ENCODE results near the gene MARK2. TPM values are rescaled to one million over a fixed set of nuclear protein-coding genes. Genes with fewer than 3 reads are reported as not detected.

MARK2 gene
- total RNA-seq, 1 donor from 2014 or later: 26.2 TPM

DNA sequence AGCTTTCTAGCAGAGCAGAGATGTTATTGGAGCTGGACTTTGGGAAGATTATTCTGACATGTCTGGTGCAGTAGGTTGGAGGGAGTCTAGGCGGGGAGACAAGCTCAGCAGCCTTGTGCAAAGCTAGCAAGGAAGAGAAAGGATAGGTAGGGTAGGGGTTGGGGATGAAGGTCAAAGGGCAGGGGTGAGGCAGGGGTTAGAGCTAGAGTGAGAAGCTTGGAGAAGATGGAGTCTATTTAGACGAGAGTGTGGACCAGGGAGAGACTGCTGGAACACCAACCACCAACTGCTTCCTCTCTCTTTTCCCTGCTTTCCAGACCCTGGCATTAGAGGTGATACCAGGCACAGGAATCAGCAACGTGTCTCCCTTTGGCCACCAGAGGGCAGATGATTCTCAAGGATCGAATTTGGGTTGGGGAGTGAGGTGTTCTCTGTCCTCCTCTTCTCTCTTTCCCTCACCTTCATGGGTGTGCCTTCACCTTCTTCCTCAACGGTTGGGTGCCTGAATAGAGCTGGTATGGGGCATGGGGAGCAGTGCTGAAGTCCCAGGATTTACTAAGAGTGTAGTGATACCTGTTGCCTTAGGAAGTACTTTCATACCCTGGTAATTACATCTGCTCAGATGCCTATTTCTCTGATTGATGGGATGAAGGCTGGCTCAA is 1.8 kb upstream of the MARK2 start:
- DNase-seq (ENCODE audit: low spot score): peak; percentile 38
- H3K27me3 Mint-ChIP-seq (ENCODE audit: low read depth): no peaks in the 10 kb centered on the region
- TF ChIP-seq, protein P1, sequence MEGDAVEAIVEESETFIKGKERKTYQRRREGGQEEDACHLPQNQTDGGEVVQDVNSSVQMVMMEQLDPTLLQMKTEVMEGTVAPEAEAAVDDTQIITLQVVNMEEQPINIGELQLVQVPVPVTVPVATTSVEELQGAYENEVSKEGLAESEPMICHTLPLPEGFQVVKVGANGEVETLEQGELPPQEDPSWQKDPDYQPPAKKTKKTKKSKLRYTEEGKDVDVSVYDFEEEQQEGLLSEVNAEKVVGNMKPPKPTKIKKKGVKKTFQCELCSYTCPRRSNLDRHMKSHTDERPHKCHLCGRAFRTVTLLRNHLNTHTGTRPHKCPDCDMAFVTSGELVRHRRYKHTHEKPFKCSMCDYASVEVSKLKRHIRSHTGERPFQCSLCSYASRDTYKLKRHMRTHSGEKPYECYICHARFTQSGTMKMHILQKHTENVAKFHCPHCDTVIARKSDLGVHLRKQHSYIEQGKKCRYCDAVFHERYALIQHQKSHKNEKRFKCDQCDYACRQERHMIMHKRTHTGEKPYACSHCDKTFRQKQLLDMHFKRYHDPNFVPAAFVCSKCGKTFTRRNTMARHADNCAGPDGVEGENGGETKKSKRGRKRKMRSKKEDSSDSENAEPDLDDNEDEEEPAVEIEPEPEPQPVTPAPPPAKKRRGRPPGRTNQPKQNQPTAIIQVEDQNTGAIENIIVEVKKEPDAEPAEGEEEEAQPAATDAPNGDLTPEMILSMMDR (IDR thresholded peaks at IDR 0.05): peak; percentile 92
- no peak overlapping the region for H3K27ac Mint-ChIP-seq (ENCODE audit: unreplicated experiment)
- H3K4me3 Mint-ChIP-seq (ENCODE audit: unreplicated experiment): no peak overlapping the region
- no peaks in the 10 kb centered on the region for H3K36me3 Mint-ChIP-seq (ENCODE audit: low read depth)
- H3K9me3 Mint-ChIP-seq (ENCODE audit: low read depth): no peaks in the 10 kb centered on the region
- peaks cover 34% of the 10 kb centered on the region for H3K4me1 Mint-ChIP-seq (ENCODE audit: low read depth)

DNA sequence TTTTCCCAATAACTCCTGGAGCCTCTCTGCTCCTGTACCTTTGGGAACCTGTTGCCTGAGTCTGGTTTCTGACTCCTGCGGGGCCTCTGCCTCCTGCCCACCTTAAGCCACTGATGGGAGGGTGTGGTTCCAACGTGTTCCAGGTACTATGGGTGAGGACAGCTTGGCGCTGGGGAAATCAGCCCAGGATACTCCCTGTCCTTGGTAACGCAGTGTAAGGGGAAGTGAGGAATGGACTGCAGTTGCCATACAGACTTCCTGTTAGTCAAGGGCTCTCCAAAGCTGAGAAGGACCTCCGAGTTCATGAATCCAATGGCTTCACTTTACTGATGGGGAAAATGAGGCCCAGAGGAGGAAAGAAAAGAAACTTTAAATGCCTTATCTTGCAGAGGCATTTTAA is 1.2 kb upstream of the MARK2 start:
- H3K36me3 Mint-ChIP-seq (ENCODE audit: low read depth): no peaks in the 10 kb centered on the region
- H3K9me3 Mint-ChIP-seq (ENCODE audit: low read depth): no peaks in the 10 kb centered on the region
- peak; percentile 30 for DNase-seq (ENCODE audit: low spot score)
- TF ChIP-seq, protein P1 (IDR thresholded peaks at IDR 0.05): no peak
- no peak overlapping the region for H3K27ac Mint-ChIP-seq (ENCODE audit: unreplicated experiment)
- H3K4me3 Mint-ChIP-seq (ENCODE audit: unreplicated experiment): no peak overlapping the region
- H3K4me1 Mint-ChIP-seq (ENCODE audit: low read depth): peaks cover 39% of the 10 kb centered on the region
- H3K27me3 Mint-ChIP-seq (ENCODE audit: low read depth): no peaks in the 10 kb centered on the region

DNA sequence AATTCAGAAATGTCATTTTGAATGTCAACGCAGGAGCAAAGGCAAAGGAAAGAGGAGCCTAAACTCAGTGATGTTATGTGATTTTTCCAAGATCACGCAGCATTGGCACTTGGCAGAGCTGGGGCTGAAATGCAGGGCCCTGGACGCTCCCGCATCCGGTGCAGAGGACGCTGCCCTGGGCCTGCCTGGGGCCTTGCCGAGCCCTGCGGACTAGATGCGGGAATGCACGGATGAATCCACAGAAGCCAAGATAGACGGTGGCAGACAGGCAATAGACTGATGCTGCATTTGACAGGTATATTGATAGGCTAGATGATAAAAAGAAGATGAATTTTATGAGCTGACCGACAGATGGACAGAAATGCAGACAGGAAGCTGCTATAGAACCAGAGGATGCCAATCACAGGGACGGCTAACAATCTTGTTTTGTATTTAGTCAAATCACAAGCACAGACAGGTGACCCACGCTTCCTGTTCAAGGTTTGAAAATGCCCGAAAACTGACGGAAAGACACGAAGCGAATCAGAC is 696 bp upstream of the MARK2 start:
- Mint-ChIP-seq H3K4me1 (ENCODE audit: low read depth) (peaks cover 44% of the 10 kb centered on the region), H3K36me3 (ENCODE audit: low read depth) (no peaks in the 10 kb centered on the region), H3K4me3 (ENCODE audit: unreplicated experiment) (peak overlapping the region; percentile 73), H3K27ac (ENCODE audit: unreplicated experiment) (peak overlapping the region; percentile 76), H3K27me3 (ENCODE audit: low read depth) (no peaks in the 10 kb centered on the region), H3K9me3 (ENCODE audit: low read depth) (no peaks in the 10 kb centered on the region)
- peak; percentile 76 for DNase-seq (ENCODE audit: low spot score)
- TF ChIP-seq, protein P1 (IDR thresholded peaks at IDR 0.05): no peak

DNA sequence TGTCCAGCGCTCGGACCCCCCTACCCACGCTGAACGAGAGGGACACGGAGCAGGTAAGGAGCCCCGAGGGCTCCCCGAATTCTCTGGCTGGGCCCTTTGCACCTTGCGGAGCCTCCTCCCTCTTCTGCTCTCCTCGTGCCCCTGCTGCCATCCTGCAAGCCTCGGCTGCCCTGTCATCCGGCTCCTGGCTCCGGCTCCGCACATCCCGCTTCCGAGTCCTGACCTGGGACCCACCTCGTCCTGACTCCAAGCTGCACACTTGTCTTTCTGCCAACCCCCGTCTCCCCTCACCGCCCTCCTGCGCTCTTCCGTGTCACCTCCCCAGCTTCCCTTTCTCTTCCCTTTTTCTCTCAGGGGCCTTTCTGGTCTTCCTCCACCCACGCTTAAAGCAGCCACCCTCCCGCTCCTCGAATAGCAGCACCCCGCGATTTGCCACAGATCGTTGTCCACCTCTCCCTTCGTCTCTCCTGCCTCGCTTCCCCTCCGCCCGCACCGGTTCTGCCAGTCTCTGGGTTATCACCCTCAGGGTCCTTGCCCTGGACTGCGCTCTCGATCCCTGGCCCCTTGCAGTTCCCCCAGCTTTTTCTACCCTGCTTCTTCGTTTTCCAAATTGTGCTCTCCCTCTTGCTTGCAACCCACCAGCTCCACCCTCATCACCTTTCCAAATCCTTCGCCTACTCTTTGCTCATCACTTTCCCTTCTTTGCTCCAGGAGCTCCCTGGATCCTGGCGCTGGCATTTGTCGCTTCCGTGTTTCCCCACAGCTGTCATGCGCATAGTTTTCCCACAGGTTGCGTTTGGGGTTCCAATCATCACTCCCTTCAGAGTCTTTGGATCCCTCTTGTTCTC is 822 bp downstream of the MARK2 start:
- Mint-ChIP-seq H3K27me3 (ENCODE audit: low read depth) (no peaks in the 10 kb centered on the region), H3K27ac (ENCODE audit: unreplicated experiment) (peak overlapping the region; percentile 84), H3K4me3 (ENCODE audit: unreplicated experiment) (peak overlapping the region; percentile 93), H3K36me3 (ENCODE audit: low read depth) (peaks cover 2% of the 10 kb centered on the region), H3K9me3 (ENCODE audit: low read depth) (no peaks in the 10 kb centered on the region), H3K4me1 (ENCODE audit: low read depth) (peaks cover 47% of the 10 kb centered on the region)
- TF ChIP-seq, protein P1 (IDR thresholded peaks at IDR 0.05): no peak
- no peak for DNase-seq (ENCODE audit: low spot score)

DNA sequence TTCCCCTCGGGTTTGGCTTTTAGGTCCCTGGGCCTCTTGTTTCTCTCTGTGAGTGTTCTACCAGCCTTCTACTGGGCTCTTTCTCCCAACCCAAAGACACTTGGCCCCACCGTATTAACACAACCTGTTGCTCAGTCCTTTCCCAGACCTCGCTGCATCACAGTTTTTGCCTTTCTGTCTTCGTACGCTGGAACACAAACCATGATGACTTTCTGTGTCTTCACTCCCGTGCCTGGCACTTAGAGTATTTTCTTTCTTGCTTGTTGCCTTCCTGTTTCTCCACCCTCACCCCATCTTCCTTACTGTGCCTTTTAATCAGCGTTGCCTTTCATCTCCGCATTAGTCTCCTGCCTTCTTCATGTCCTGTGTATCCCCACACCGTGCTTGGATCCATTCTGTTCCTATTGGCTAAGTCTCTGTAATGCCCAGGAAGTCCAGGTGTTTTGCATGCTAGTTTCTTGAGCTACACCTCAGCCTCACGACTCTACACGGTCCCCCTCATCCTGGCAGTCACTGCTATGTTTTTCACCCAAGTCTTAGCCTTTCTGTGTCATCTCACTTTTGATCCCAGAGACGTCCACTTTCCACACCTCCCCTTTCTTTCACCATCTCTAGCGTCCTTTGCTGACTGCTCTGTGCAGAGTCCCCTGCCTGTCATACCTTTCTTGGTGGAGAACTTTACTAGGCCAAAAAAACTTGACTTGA is 1.6 kb downstream of the MARK2 start:
- H3K4me3 Mint-ChIP-seq (ENCODE audit: unreplicated experiment): peak overlapping the region; percentile 93
- H3K36me3 Mint-ChIP-seq (ENCODE audit: low read depth): peaks cover 2% of the 10 kb centered on the region
- H3K27me3 Mint-ChIP-seq (ENCODE audit: low read depth): no peaks in the 10 kb centered on the region
- peaks cover 55% of the 10 kb centered on the region for H3K4me1 Mint-ChIP-seq (ENCODE audit: low read depth)
- TF ChIP-seq, protein P1 (IDR thresholded peaks at IDR 0.05): no peak
- DNase-seq (ENCODE audit: low spot score): peak; percentile 11
- H3K9me3 Mint-ChIP-seq (ENCODE audit: low read depth): no peaks in the 10 kb centered on the region
- H3K27ac Mint-ChIP-seq (ENCODE audit: unreplicated experiment): peak overlapping the region; percentile 84

Measured in chondrocyte (in vitro differentiated cells).